ENCODE results near the gene CABP1. TPM values are rescaled to one million over a fixed set of nuclear protein-coding genes. Genes with fewer than 3 reads are reported as not detected.

The CABP1 gene
- polyA plus RNA-seq, 1 experiment = 0.27 TPM

DNA sequence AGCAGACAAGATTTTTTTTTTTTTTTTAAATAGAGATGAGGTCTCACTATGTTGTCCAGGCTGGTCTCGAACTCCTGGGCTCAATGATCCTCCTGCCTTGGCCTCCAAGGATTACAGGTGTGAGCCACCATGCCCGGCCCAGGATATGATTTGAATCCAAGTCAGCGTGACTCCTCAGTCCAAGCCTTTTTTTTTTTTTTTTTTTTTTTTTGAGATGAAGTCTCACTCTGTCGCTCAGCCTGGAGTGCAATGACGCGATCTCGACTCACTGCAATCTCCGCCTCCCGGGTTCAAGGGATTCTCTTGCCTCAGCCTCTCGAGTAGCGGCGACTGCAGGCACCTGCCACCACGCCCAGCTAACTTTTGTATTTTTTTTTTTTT is 6.9 kb downstream of the CABP1 start:
- Histone ChIP-seq H3K27ac (ENCODE audit: low read depth, low read length) (no peak overlapping the region), H3K4me3 (ENCODE audit: low read depth, low read length) (no peak overlapping the region), H3K9me3 (ENCODE audit: control insufficient read depth, insufficient read depth, low read length) (no peaks in the 10 kb centered on the region), H3K27me3 (ENCODE audit: control insufficient read depth, insufficient read depth, low read length) (peaks cover 41% of the 10 kb centered on the region)
- ChIA-PET CTCF (interaction anchor here (0.6 to 6.1 kb wide), 34 partner anchors 8 to 412 kb away, joined by 3 to 87 read pairs (median 5); partner anchors contain the start of genes MLEC, POP5, SRSF9 and UNC119B), POLR2A (no interaction called here)
- DNase-seq (ENCODE audit: low read depth, low spot score) = no peak
- TF ChIP-seq, protein P1, sequence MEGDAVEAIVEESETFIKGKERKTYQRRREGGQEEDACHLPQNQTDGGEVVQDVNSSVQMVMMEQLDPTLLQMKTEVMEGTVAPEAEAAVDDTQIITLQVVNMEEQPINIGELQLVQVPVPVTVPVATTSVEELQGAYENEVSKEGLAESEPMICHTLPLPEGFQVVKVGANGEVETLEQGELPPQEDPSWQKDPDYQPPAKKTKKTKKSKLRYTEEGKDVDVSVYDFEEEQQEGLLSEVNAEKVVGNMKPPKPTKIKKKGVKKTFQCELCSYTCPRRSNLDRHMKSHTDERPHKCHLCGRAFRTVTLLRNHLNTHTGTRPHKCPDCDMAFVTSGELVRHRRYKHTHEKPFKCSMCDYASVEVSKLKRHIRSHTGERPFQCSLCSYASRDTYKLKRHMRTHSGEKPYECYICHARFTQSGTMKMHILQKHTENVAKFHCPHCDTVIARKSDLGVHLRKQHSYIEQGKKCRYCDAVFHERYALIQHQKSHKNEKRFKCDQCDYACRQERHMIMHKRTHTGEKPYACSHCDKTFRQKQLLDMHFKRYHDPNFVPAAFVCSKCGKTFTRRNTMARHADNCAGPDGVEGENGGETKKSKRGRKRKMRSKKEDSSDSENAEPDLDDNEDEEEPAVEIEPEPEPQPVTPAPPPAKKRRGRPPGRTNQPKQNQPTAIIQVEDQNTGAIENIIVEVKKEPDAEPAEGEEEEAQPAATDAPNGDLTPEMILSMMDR (IDR thresholded peaks at IDR 0.05; ENCODE audit: low read depth, low read length) = no peak

DNA sequence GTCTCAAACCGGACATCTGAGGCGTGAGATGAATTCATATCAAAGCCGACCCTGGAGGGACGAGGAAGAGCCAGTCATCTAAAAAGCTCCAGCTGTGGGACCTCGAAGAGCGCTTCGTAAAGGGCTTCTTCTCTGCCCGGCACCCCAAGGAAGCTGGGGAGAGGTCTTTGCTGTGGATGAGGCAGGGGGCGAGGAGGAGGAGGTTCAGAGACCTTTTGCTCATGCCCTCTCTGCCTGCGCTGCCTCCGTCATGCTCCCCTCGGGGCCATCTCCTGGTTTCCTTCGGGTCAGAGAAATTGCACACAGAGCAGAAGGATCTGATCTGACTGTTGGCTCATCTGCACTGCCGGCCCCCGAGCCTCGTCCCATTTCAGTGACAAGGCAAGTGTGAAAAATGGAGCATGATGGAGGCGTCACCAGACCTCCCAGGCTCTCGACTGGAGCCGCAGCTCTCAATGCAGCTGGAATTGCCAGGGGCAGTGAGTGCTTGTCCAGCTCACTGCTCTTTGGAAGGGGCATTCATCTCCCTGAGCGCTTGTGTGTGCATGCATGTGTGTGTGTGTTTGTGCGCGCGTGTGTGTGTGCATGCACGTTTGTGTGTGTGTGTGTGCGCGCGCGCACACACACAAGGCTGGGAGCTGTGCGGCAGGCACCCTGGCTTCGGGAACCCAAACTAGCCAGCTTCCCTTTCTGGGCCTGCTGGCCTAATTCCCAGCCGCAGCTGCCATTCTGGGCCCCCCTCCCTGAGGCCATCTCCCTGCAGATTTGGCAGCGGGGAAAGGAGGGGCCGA is 9.2 kb downstream of the CABP1 start:
- Histone ChIP-seq H3K27ac (ENCODE audit: low read depth, low read length) (no peak overlapping the region), H3K27me3 (ENCODE audit: control insufficient read depth, insufficient read depth, low read length) (peaks cover 40% of the 10 kb centered on the region), H3K9me3 (ENCODE audit: control insufficient read depth, insufficient read depth, low read length) (no peaks in the 10 kb centered on the region), H3K4me3 (ENCODE audit: low read depth, low read length) (peak overlapping the region; percentile 62)
- no peak for DNase-seq (ENCODE audit: low read depth, low spot score)
- ChIA-PET POLR2A (interaction anchor here (0.6 to 1.4 kb wide), 3 partner anchors 38 to 730 kb away, joined by 5 to 12 read pairs (median 6); partner anchors contain the start of genes MLEC and POP5), CTCF (interaction anchor here (0.6 to 6.1 kb wide), 44 partner anchors 9 to 562 kb away, joined by 3 to 87 read pairs (median 5); partner anchors contain the start of genes ACADS, CABP1, MLEC and POP5)
- TF ChIP-seq, protein P1 (IDR thresholded peaks at IDR 0.05; ENCODE audit: low read depth, low read length) = no peak

DNA sequence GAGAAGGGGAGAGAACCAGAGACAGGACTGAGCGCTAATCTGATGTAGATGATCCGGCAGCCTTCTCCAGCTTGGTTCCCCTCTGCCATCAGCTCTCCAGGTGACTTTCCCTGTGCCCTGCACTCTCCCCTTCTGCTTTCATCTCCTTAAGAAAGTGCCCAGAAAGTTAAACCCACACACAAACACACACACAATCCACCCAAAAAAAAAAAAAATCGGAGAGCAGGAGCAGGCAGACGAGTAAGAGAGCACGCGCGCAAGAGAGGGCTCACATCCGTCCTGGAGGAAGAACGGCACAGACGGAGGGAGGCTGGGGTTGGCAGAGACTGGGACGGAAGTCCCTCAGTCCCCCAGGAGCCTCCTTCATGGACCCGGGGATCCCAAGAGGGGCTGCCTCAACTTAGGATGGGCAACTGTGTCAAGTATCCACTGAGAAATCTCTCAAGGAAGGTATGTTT is 9.8 kb downstream of the CABP1 start:
- CTCF ChIA-PET = interaction anchor here (1.6 to 4.4 kb wide), 8 partner anchors 8 to 317 kb away, joined by 4 to 87 read pairs (median 12); partner anchors contain the start of gene POP5
- DNase-seq (ENCODE audit: low read depth, low spot score) = no peak
- no peaks in the 10 kb centered on the region for H3K9me3 ChIP-seq (ENCODE audit: control insufficient read depth, insufficient read depth, low read length)
- TF ChIP-seq, protein P1 (IDR thresholded peaks at IDR 0.05; ENCODE audit: low read depth, low read length) = no peak
- H3K27me3 ChIP-seq (ENCODE audit: control insufficient read depth, insufficient read depth, low read length) = peaks cover 38% of the 10 kb centered on the region
- POLR2A ChIA-PET = interaction anchor here (1.4 kb wide), 1 partner anchor 69 kb away, joined by 5 read pairs; the partner anchor contains the start of gene POP5
- H3K27ac ChIP-seq (ENCODE audit: low read depth, low read length) = no peak overlapping the region
- H3K4me3 ChIP-seq (ENCODE audit: low read depth, low read length) = no peak overlapping the region

DNA sequence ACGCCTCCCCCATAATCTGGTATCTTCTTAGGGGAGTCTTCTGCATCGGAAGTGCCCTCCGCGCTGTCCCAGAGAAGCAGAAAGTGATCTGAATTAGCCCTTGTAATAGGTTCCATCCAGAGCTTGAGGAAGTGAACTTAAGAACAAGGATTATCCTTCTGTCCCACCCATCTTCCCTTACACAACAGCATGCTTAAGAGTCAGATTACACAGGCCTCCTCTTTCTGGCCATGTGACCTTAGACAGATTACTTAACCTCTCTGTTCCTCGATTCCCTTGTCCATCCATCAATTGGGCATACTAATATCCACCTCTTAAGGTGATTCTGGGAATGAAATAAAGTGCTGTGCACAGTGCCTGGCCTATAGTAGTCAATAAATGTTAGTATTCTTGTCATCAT is 11.4 kb downstream of the CABP1 start:
- Histone ChIP-seq H3K4me3 (ENCODE audit: low read depth, low read length) (no peak overlapping the region), H3K27me3 (ENCODE audit: control insufficient read depth, insufficient read depth, low read length) (peaks cover 43% of the 10 kb centered on the region), H3K27ac (ENCODE audit: low read depth, low read length) (no peak overlapping the region), H3K9me3 (ENCODE audit: control insufficient read depth, insufficient read depth, low read length) (no peaks in the 10 kb centered on the region)
- POLR2A ChIA-PET = no interaction called here
- TF ChIP-seq, protein P1 (IDR thresholded peaks at IDR 0.05; ENCODE audit: low read depth, low read length) = no peak
- DNase-seq (ENCODE audit: low read depth, low spot score) = no peak
- CTCF ChIA-PET = no interaction called here
